ENCODE data around the gene GRAP2.

DNA sequence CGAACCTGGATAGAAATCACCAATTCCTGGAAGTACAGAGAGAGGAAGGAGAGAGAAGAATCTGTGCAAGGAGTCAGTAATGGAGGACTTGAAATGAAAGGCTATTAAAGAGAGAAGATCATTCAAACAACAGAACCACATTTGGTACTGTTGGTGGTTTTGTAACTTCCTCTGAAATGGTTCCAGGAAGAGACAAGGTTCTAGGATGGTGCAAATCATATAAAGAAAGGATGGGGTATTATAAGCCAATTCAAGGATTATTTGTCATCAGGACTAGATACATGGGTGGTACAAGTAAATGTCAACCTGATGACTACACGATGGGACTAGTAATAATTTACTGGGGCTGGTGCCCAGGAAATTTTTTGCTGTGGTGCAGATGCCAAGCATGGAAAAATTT lies 30.4 kb downstream of the GRAP2 start:
- TF ChIP-seq POLR2A (IDR thresholded peaks at IDR 0.05; ENCODE audit: low read depth) (no peak), POLR2AphosphoS5 (IDR thresholded peaks at IDR 0.05) (no peak)
- TF ChIP-seq, protein P1, sequence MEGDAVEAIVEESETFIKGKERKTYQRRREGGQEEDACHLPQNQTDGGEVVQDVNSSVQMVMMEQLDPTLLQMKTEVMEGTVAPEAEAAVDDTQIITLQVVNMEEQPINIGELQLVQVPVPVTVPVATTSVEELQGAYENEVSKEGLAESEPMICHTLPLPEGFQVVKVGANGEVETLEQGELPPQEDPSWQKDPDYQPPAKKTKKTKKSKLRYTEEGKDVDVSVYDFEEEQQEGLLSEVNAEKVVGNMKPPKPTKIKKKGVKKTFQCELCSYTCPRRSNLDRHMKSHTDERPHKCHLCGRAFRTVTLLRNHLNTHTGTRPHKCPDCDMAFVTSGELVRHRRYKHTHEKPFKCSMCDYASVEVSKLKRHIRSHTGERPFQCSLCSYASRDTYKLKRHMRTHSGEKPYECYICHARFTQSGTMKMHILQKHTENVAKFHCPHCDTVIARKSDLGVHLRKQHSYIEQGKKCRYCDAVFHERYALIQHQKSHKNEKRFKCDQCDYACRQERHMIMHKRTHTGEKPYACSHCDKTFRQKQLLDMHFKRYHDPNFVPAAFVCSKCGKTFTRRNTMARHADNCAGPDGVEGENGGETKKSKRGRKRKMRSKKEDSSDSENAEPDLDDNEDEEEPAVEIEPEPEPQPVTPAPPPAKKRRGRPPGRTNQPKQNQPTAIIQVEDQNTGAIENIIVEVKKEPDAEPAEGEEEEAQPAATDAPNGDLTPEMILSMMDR (IDR thresholded peaks at IDR 0.05) = no peak

Data from esophagus muscularis mucosa (tissue), 3 donors.